Left colon (tissue), 2 donors: Measurements from ENCODE around the gene SLC25A12. TPM values are rescaled to one million over a fixed set of nuclear protein-coding genes. Genes with fewer than 3 reads are reported as not detected.
"Not testable (repeated sequence)": the region's sequence is repeated elsewhere in the genome, so short reads cannot be mapped to it uniquely, and the experiment has no call there.

Experiments
- ATAC-seq: fragments of 200-7000 bp; cut with Tn5 transposase; one replicate; pipeline ENCODE4 v1.9.1; 2020; ENCODE audit warnings: mild to moderate bottlenecking, moderate library complexity
- DNase-seq, 2 donors: peaks; one replicate each; pipeline ENCODE4 v3.0.0-alpha.2; 2020
- intact Hi-C, 2 donors: fragments of 100-400 bp; cut with DNase I in 1 of 2; cut with micrococcal nuclease in 1 of 2; formaldehyde crosslinking; loops; one replicate each; pipeline versions ENCODE4 v1.11.2 to v1.14.0; 2022; cut with DNase I, micrococcal nuclease
- total RNA-seq, 2 donors: library from RNA; stranded (reverse); fragmentation: NEBNext Ultra II Directional; extraction: Animal tissue kit (Norgen Biotek cat#: 25700); gene quantifications; one replicate each; pipeline ENCODE4 v1.2.1, GENCODE V29; 2021
- donor health status: DM: no; HTN: no; CAD: no.
- donor health status: DM: yes; HTN: yes; CAD: no.

The SLC25A12 gene
- total RNA-seq, 2 donors from 2014 or later: 17.9 to 22.4 TPM

- ATAC-seq, intact Hi-C loops, DNase-seq: not testable (repeated sequence)
Measured at GRCh38 chr2:171761176-171761575, 132.9 kb downstream of the SLC25A12 start.

- ATAC-seq, DNase-seq, intact Hi-C loops: not testable (repeated sequence)
Measured at GRCh38 chr2:171758762-171759161, 135.3 kb downstream of the SLC25A12 start.

- ATAC-seq (no peak), DNase-seq (no peak)
- intact Hi-C loops: no loop called here
Measured at GRCh38 chr2:171754254-171754939, 139.6 kb downstream of the SLC25A12 start.

DNA sequence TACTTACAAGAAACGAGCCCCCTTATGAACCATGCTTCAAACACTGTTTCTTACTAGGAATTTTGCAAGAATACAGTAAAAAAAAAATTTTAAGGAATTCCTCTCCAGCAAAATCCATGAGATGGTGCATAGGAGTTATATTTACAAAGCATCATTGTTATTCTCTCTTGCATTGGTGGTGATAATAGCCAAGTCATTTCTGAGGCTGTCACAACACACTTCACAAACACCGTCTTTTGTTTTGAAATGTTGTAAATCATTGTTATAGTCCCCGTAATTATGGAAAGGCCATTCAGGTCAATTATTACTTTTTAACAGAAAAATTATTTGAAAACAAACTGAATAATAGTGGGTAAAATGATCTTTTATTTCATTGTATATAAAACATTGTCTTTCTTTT lies 146.7 kb downstream of the SLC25A12 start:
- ATAC-seq: no peak
- no peak for DNase-seq
- intact Hi-C loops: no loop called here

DNA sequence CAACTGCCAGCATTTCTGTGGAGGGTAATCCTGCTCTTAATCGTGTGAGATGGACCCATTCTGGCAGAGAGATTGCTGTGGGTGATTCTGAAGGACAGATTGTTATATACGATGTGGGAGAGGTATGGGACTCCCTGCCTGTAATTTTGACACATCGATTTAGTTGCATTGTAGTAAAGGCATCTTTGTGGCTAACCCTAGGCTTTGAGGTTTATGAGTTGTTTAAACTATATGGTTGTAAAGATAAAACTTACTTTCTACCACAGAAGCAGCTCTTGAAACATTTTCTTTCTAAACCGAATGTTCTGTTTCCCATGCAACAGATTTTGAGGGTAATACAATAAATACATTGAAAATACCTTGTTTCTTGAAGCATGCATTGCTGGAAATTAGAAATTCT lies 148.2 kb downstream of the SLC25A12 start:
- intact Hi-C loops: no loop called here

GRCh38 chr2:171745141-171745540 lies 148.9 kb downstream of the SLC25A12 start:
- intact Hi-C loops: no loop called here
- DNase-seq (no peak), ATAC-seq (no peak)

More for the DNA sequence above, 148.2 kb downstream of the SLC25A12 start:
- ATAC-seq (no peak), DNase-seq (no peak)

DNA sequence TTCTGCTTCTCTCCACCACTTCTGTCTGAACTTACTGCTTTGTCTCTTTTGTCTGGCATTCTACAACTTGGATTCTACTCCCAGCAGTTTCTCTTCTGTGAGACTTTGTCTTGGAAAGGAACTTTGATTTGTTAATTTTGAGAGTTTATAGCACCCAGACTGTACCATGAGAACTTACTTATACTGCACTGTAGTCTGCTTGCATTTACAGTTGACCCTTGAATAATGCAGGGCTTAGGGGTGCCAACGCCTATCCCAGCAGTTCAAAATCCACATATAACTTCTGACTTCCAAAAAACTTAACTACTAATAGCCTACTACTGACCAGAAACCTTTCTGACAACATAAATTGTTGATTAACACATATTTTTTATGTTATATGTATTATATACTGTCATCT lies 151.3 kb downstream of the SLC25A12 start:
- intact Hi-C loops: no loop called here
- ATAC-seq (no peak), DNase-seq (no peak)

DNA sequence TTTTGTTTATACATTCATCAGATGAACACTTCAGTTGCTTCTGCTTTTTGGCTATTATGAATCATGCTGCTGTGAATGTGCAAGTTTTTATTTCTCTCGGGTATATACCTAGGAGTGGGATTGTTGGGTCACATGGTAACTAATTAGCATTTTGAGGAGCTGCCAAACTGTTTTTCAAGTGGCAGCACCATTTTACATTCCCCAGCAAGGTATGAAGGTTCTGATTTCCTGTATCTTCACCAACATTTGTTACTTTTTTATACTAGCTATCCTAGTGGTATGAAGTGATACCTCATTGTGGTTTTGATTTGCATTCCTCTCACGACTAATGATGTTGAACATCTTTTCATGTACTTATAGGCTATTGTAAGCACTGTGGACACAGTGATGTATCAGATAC lies 152.9 kb downstream of the SLC25A12 start:
- ATAC-seq (no peak), DNase-seq (no peak)
- intact Hi-C loops: no loop called here

DNA sequence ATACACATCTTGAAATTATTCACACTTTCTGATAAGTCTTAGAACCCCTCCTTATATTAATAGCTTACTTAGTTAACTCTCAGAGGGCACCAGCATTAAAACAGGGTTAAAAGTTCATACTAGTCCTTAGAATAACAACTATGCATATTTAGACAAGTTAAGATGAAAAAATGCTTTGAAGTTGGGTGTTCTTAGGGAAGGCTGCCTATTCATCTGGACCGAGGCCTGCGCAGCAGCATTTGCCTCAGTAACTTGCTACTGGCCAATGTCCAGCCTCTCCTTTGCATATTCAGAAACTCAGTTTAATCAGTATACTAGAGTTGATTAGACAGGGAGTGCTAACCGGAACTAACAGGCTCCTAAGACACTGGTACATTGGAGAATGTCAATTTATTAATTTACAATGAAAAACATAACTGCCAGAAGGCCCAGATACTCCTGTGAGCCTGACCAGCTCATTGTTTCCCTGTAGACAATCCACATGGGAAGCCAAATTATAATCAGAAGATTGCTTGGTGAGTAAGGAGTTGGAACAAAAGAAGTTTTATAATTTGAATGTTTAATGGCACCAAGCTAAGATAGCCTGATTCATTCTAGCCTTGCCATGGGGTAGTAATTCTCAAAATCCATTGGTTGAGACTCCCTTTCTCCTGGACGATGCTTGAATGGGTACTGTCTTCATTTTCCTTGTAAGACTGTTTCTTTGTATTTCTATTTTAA lies 157.9 kb downstream of the SLC25A12 start:
- DNase-seq (no peak), ATAC-seq (no peak)
- intact Hi-C loops: no loop called here

Other genes starting within 250 kb of the SLC25A12 start
- 100 to 1,000 TPM in 1 of 2 donors, 10 to 100 TPM in 1; 81.9 to 111 TPM for gene DYNC1I2, start 206.8 kb downstream of the SLC25A12 start, total RNA-seq
- gene HAT1, start 28.2 kb upstream of the SLC25A12 start, total RNA-seq: 10 to 100 TPM; 24.8 to 26.1 TPM
- 1 to 10 TPM; 4.2 to 4.4 TPM for gene METAP1D, start 105.7 kb upstream of the SLC25A12 start, total RNA-seq
- under 1 TPM in 1 of 2 donors, not detected in 1; 0.17 TPM for gene DLX1, start 191.3 kb upstream of the SLC25A12 start, total RNA-seq
- under 1 TPM in 1 of 2 donors, not detected in 1; 0.11 TPM for gene DLX2, start 208.7 kb upstream of the SLC25A12 start, total RNA-seq